ENCODE data around the gene PREP. TPM values are rescaled to one million over a fixed set of nuclear protein-coding genes. Genes with fewer than 3 reads are reported as not detected.

The PREP gene
- total and polyA plus RNA-seq, 9 donors = 12.5 to 34.2 (median 21.8) TPM

DNA sequence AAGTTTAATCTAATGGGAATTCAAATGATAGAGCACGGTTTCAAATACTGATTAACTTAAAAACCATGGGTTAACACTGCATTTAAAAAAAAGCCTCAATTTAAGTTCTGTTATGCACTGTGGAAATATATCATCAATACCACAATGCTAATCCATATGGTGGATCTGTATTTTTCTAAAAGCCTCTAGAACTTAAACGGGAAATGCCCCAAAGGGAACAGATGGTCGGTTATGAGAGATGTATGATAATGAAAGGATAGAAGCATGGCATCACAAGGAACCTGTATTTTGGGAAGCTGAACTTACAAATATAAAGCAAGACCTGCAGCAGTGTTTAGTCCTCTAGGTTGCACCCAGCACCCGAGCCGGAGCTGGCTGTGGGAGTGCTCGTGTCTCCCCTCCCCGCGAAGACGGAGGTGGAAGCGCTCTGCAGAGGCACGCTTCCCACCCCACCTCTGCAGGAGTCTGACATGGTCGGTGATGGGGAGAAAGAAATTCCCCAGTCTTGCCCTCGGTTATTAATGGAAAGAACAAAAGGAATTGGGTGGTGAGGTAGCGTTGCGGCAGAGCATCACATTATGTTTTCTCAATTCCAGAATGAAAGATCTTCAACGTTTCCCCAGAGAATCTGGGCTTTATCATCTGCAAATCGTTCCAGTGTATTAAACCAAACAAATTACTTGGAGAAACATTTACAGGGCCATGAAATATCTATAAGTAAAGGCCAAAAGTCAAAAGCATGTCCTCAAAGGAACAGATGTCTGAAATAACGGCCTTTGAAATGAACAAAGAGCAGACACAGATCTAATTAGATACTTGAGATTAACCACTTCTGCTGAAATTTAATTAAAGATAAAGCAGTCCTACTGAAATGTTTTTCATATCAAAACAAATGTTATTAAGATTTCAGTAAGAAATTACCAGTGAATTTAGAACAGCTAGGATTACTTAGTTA lies 120.0 kb downstream of the PREP start:
- H3K36me3 ChIP-seq = no peaks in the 10 kb centered on the region

DNA sequence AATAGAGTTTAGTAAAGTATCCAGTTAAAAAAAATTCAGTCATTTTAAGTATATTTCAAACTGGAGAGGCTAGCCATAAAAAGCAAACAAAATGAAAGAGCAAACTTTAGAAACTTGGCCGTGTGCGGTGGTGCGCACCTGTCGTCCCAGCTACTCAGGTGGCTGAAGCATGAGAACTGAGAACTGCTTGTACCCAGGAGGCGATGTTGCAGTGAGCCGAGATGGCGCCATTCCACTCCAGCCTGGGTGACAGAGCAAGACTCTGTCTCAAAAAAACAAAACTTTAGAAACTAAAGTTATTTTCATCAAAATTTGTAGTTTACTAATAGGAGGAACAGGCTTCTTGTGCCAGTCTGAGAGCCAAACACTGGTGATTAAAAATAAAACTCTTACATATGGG lies 122.8 kb downstream of the PREP start:
- Histone ChIP-seq H3K36me3 (no peaks in the 10 kb centered on the region), H3K4me1 (ENCODE audit: insufficient read depth) (no peaks in the 10 kb centered on the region), H3K9me3 (no peaks in the 10 kb centered on the region), H3K27ac (no peak overlapping the region), H3K27me3 (no peaks in the 10 kb centered on the region), H3K4me3 (no peak overlapping the region)
- WGBS, 3 donors = 95 to 98% (median 96%) methylated on average over 7 of the region's 7 CpGs
- TF ChIP-seq, protein P1, sequence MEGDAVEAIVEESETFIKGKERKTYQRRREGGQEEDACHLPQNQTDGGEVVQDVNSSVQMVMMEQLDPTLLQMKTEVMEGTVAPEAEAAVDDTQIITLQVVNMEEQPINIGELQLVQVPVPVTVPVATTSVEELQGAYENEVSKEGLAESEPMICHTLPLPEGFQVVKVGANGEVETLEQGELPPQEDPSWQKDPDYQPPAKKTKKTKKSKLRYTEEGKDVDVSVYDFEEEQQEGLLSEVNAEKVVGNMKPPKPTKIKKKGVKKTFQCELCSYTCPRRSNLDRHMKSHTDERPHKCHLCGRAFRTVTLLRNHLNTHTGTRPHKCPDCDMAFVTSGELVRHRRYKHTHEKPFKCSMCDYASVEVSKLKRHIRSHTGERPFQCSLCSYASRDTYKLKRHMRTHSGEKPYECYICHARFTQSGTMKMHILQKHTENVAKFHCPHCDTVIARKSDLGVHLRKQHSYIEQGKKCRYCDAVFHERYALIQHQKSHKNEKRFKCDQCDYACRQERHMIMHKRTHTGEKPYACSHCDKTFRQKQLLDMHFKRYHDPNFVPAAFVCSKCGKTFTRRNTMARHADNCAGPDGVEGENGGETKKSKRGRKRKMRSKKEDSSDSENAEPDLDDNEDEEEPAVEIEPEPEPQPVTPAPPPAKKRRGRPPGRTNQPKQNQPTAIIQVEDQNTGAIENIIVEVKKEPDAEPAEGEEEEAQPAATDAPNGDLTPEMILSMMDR (IDR thresholded peaks at IDR 0.05) = no peak
- TF ChIP-seq EP300 (IDR thresholded peaks at IDR 0.05) (no peak), POLR2A (IDR thresholded peaks at IDR 0.05) (no peak)
- no peak for DNase-seq
- intact Hi-C loops (cut with DNase I) = no loop called here

More for the DNA sequence above, 120.0 kb downstream of the PREP start:
- H3K9me3 ChIP-seq = no peaks in the 10 kb centered on the region
- DNase-seq = no peak
- H3K27me3 ChIP-seq = no peaks in the 10 kb centered on the region
- WGBS, 3 donors = 84 to 92% (median 89%) methylated on average over 18 of the region's 18 CpGs
- no peaks in the 10 kb centered on the region for H3K4me1 ChIP-seq (ENCODE audit: insufficient read depth)
- intact Hi-C loops (cut with DNase I) = no loop called here
- TF ChIP-seq POLR2A (IDR thresholded peaks at IDR 0.05) = no peak
- TF ChIP-seq, protein P1 (IDR thresholded peaks at IDR 0.05) = no peak
- no peak for TF ChIP-seq EP300 (IDR thresholded peaks at IDR 0.05)
- H3K4me3 ChIP-seq = no peak overlapping the region
- H3K27ac ChIP-seq = no peak overlapping the region

DNA sequence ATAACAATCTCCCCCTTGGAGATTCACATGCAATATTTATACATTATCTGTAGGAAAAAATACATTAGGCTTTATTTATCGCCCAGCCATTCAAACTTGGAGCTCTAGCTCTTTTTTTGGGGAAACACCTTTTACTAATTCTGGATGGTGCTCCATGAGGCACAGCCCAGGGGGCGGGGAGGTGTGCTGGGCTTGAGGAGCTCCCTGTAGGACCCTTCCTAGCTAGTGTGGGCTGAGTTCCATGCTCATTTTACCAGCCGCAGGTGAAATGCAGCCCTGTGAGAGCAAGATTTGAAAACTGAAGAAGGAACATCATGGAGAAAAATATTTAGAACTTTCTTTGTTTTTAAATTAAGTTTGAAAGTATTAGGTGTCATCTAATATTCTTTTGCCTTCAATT lies 123.4 kb downstream of the PREP start:
- H3K4me1 ChIP-seq (ENCODE audit: insufficient read depth) = no peaks in the 10 kb centered on the region
- no peak overlapping the region for H3K27ac ChIP-seq
- H3K9me3 ChIP-seq = no peaks in the 10 kb centered on the region
- 92 to 97% (median 95%) methylated on average over 3 of the region's 3 CpGs for WGBS, 3 donors
- H3K27me3 ChIP-seq = no peaks in the 10 kb centered on the region
- intact Hi-C loops (cut with DNase I) = no loop called here
- H3K4me3 ChIP-seq = no peak overlapping the region
- TF ChIP-seq, protein P1 (IDR thresholded peaks at IDR 0.05) = no peak
- TF ChIP-seq POLR2A (IDR thresholded peaks at IDR 0.05) (no peak), EP300 (IDR thresholded peaks at IDR 0.05) (no peak)
- no peaks in the 10 kb centered on the region for H3K36me3 ChIP-seq
- DNase-seq = no peak

DNA sequence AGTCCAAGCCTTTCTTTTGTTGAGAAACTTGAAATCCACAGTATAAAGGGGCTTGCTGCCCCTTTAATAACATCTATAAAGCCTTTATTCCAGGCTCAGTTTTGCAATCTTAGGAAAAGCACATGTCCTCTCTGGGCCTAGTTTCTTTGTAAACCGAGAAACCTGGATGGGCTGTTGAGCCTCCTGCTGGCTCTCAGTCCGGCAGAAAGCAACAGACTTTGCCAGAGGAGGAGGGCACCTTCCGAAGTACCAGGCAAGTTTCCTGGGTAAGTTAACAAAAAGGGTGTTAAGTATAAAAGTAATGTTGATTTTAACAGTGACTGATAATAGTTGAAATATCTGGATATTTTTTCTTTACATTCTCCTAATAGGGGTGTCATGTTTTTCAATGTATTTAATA lies 124.1 kb downstream of the PREP start:
- no peak for DNase-seq
- no peak overlapping the region for H3K4me3 ChIP-seq
- TF ChIP-seq EP300 (IDR thresholded peaks at IDR 0.05) (no peak), POLR2A (IDR thresholded peaks at IDR 0.05) (no peak)
- TF ChIP-seq, protein P1 (IDR thresholded peaks at IDR 0.05) = no peak
- whole genome bisulfite sequencing, 3 donors = 90 to 93% (median 90%) methylated on average over 3 of the region's 3 CpGs
- intact Hi-C loops (cut with DNase I) = no loop called here
- H3K4me1 ChIP-seq (ENCODE audit: insufficient read depth) = no peaks in the 10 kb centered on the region
- no peaks in the 10 kb centered on the region for H3K36me3 ChIP-seq
- no peaks in the 10 kb centered on the region for H3K9me3 ChIP-seq
- no peaks in the 10 kb centered on the region for H3K27me3 ChIP-seq
- no peak overlapping the region for H3K27ac ChIP-seq

All from ovary (tissue), 9 donors.